GM19468 (cell line): ENCODE results near the gene HTR6.

ENCODE experiments used
- ATAC-seq: cut with Tn5 transposase; IDR thresholded peaks from one replicate; pipeline ENCODE4 v1.9.1; 2021; ENCODE audit warnings: mild to moderate bottlenecking, moderate library complexity, moderate number of reproducible peaks; ENCODE audit not compliant: unreplicated experiment; ENCODE audit errors: extremely low read depth

HTR6 gene

GRCh38 chr1:19654886-19655717 lies 9.6 kb upstream of the HTR6 start:
- no peak for ATAC-seq

DNA sequence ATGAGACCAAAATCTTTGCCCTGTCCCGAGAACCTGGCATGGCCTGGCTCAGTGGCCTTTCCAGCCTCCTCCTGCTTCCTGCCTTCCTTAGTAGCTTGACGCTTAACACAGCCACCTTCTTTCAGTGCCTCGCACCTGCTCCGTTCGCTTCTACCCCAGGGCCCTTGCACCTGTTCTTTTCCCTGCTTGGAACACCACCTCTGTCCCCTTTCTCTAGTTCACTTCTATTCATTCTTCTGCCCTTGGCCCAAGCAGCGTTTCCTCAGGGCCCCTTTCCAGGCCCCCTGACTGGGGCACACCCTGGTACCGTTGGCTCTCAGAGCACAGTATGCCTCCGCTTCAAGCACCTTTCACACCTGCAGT lies 9.0 kb upstream of the HTR6 start:
- no peak for ATAC-seq

DNA sequence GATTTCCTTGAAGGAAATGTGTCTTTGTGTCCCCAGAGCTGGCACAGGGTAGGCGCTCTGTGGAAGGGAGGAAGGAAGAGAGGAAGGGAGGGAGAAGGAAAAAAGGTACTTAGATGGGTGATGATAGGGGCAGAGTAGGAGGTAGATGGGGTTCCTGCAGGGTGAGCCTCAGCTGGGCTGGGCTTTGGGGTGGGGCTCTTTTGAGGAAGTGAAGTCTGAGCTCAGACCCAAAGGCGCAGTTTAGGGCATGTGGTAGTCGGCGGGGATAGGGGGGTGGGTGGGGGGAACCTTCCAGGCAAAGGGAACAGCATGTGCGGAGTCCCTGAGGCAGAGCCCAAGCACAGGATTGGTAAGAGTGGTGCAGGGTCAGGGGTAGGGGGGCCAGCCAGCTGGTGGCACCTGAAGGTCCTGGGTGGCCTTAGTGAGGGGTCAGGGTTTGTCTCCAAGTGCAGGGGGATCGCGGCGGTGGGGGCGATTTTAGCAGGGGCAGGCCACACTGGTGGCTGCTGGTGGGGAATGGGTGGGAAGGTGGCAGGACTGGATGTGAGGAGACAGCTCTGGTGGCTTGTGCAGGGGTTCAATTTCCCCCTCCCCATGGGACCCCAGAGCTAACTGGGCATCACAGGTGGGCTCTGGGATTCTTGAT lies 8.4 kb upstream of the HTR6 start:
- no peak for ATAC-seq

GRCh38 chr1:19656780-19657466 lies 7.8 kb upstream of the HTR6 start:
- ATAC-seq: no peak

GRCh38 chr1:19657511-19657910 lies 7.2 kb upstream of the HTR6 start:
- ATAC-seq: no peak

GRCh38 chr1:19658186-19658585 lies 6.5 kb upstream of the HTR6 start:
- ATAC-seq: no peak

GRCh38 chr1:19661721-19662228 lies 2.9 kb upstream of the HTR6 start:
- no peak for ATAC-seq

GRCh38 chr1:19662313-19662712 lies 2.4 kb upstream of the HTR6 start:
- no peak for ATAC-seq

DNA sequence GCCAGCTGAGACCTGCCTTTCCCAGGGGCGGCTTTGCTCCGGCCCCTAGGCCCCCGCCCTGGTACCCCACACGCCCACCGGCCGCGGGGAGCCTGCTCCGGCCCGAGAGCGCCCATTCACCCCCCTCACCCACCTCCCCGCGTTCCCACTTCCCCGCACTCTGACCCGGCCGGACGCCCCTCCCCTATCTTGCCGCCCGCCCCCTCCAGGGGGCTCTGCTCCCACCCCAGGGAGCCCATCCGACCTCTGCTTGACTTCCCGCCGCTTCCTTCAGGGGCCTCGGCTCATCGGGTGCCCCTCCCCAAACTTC lies 466 bp downstream of the HTR6 start:
- ATAC-seq: no peak

- ATAC-seq: no peak
Measured at GRCh38 chr1:19665496-19666465, 1.1 kb downstream of the HTR6 start.

- no peak for ATAC-seq
Measured at GRCh38 chr1:19668888-19669287, 4.2 kb downstream of the HTR6 start.

GRCh38 chr1:19670787-19671186 lies 6.1 kb downstream of the HTR6 start:
- no peak for ATAC-seq

DNA sequence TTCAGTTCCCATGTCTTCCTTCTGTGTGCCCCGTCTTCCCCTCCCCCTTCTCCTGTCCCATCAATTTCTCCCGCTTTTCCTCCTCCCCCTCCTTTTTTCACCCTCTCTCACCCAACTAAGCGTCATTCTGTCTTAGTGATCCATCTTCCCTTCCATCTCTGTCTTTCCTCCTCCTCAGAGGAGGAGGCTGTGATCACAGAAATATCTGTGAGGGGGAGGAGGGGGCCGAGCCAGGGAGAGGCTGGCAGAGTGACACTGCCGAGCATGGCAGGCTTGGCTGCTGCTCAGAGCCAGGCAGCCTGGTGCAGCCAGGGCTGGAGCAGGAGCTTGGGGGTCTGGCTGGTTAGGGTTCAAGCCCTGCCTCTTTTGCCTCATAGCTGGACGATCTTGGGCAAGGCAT lies 7.6 kb downstream of the HTR6 start:
- ATAC-seq: no peak

DNA sequence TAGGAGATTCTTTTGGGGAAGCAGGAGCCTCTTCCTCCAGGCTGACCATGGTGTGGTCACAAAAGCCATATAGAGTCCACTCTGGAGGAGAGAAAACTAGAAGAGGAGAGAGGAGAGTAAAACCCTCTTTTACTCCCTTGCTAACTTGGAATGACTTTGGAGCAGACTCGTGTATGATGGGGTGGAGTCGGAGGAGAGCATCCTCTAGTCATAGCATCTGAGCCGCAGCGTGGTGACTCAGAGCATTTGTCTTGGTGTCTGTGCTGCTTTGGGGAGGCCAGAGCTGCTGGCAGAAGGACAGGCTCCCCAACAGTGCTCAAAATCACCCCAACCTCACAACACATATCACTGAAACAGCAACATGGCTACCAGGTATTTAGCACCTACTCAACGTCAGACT lies 11.1 kb downstream of the HTR6 start:
- no peak for ATAC-seq

- no peak for ATAC-seq
Measured at GRCh38 chr1:19676438-19676922, 11.8 kb downstream of the HTR6 start.

DNA sequence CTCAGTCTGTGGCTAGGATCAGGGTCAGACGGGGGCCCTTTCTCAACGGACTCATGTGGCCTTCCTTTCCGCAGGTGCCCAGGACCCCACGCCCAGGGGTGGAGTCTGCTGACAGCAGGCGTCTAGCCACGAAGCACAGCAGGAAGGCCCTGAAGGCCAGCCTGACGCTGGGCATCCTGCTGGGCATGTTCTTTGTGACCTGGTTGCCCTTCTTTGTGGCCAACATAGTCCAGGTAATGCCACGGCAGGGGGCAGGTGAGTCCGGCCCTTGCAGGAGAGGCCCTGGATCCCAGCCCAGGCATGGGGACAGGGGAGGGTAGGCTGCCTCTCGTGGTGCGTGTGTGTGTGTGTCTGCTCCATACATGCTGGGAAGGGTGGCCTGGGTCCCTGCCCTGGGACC lies 13.8 kb downstream of the HTR6 start:
- ATAC-seq: no peak

DNA sequence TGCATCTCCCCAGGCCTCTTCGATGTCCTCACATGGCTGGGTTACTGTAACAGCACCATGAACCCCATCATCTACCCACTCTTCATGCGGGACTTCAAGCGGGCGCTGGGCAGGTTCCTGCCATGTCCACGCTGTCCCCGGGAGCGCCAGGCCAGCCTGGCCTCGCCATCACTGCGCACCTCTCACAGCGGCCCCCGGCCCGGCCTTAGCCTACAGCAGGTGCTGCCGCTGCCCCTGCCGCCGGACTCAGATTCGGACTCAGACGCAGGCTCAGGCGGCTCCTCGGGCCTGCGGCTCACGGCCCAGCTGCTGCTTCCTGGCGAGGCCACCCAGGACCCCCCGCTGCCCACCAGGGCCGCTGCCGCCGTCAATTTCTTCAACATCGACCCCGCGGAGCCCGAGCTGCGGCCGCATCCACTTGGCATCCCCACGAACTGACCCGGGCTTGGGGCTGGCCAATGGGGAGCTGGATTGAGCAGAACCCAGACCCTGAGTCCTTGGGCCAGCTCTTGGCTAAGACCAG lies 14.3 kb downstream of the HTR6 start:
- ATAC-seq: no peak

DNA sequence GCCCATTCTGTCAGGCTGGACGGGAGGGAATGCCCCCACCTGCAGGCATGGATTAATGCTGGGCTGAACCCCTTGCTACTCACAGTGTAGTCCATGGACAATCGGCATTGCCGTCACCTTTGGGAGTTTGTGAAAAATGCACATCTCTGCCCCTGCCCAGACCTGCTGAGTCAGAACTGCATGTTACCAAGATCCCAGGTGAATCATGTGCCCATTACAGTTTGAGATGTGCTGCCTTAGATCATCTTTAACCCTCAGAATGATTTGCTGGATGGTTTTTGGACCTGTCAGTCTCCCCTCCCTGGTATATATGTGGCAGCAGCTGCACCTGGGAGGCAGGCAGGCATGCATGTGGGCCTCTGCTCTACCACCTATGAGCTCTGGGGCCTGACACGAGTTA lies 15.0 kb downstream of the HTR6 start:
- no peak for ATAC-seq

GRCh38 chr1:19680644-19681043 lies 16.0 kb downstream of the HTR6 start:
- no peak for ATAC-seq

DNA sequence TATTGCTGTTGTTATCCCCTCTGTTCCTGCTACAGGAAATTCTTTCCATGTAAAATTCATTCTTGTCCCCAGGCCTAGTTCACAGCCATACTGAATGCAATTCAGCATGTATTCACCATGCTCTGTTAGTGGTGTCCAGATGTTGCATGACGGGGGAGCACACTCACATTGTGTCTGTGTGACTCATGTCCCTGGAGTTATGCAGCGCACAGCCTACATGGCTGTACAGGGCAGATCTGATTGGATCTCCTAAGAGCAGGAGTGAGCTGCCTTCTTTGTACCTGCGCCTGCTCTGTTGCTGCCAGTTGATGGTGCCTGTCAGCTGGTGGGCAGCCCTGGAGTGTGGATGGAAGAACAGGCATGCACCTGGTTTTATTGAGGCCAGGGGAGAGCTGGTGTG lies 17.6 kb downstream of the HTR6 start:
- no peak for ATAC-seq
